HEK293 (cell line): ENCODE data around the gene THAP12.

Experiments used
- CTCF ChIP-seq: fragments of 450-650 bp; formaldehyde crosslinking; IDR thresholded peaks from 2 replicates; pipeline ENCODE4 v1.5.1; 2016; ENCODE audit warnings: missing biosample characterization, missing genetic modification characterization
- ZNF140 ChIP-seq: fragments of 450-650 bp; formaldehyde crosslinking; IDR thresholded peaks from 2 replicates; pipeline ENCODE4 v1.5.1; 2016; ENCODE audit warnings: missing biosample characterization, missing genetic modification characterization
- ZNF239 ChIP-seq: fragments of 450-650 bp; formaldehyde crosslinking; IDR thresholded peaks from 2 replicates; pipeline ENCODE4 v1.5.1; 2016; ENCODE audit warnings: missing biosample characterization, missing genetic modification characterization
- ZNF341 ChIP-seq: fragments of 450-650 bp; formaldehyde crosslinking; IDR thresholded peaks from 2 replicates; pipeline ENCODE4; 2016; ENCODE audit warnings: low read depth, missing biosample characterization, missing genetic modification characterization
- TF ChIP-seq, protein P1 (sequence below): fragments of 450-650 bp; formaldehyde crosslinking; IDR thresholded peaks from 2 replicates; pipeline ENCODE4 v1.5.0; 2017; ENCODE audit warnings: missing biosample characterization, missing genetic modification characterization, borderline replicate concordance

DNA sequence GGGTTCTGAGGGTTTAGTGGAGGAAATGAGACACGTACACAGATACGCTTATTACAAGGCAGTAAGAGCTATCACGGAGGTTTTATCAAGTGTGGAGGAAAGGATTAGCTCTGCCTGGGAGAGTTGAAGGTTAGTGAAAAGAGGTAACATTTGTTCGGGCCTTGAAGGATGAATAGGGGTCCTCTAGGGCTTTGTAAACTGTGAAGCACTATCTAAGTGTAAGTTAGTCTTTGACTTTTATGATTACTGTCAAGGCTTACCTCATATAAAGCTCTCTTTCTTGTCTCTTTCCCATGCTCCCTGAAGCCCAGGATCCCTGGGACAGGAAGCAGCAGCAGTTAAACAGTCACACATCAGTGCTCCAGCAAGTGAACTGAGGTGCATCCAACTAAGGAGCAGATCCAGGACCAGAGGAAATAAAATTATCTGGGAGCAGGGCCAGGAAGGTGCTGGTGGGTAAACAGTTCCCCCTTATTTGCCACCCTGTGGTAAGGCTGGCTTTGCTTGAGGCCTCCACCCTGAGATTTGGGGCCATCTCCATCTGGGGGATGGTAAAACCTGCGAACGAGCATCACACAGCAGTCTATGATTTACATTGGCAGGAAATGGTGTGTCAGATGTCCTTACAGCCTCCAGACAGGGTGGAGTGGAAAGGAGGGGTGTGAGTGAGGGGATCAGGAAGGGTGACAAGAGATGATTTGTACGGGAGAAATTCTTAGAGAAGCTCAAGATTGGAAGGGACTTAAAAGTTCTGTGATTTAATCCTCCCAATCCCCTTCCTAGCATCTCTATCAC, 27.4 kb upstream of the THAP12 start:
- TF ChIP-seq ZNF341, result no peak
- no peak for TF ChIP-seq CTCF
- no peak for TF ChIP-seq ZNF140 (tag by site-specific recombination)
- no peak for TF ChIP-seq ZNF239 (tag by site-specific recombination)
- TF ChIP-seq, protein P1, sequence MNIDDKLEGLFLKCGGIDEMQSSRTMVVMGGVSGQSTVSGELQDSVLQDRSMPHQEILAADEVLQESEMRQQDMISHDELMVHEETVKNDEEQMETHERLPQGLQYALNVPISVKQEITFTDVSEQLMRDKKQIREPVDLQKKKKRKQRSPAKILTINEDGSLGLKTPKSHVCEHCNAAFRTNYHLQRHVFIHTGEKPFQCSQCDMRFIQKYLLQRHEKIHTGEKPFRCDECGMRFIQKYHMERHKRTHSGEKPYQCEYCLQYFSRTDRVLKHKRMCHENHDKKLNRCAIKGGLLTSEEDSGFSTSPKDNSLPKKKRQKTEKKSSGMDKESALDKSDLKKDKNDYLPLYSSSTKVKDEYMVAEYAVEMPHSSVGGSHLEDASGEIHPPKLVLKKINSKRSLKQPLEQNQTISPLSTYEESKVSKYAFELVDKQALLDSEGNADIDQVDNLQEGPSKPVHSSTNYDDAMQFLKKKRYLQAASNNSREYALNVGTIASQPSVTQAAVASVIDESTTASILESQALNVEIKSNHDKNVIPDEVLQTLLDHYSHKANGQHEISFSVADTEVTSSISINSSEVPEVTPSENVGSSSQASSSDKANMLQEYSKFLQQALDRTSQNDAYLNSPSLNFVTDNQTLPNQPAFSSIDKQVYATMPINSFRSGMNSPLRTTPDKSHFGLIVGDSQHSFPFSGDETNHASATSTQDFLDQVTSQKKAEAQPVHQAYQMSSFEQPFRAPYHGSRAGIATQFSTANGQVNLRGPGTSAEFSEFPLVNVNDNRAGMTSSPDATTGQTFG, result no peak
